Mesenchymal stem cell (in vitro differentiated cells and primary cell): Measurements from ENCODE around the gene MAOB. TPM values are rescaled to one million over a fixed set of nuclear protein-coding genes. Genes with fewer than 3 reads are reported as not detected.
"Not testable (repeated sequence)": the region's sequence is repeated elsewhere in the genome, so short reads cannot be mapped to it uniquely, and the experiment has no call there.

Experiments used
- DNase-seq: peaks from one replicate; pipeline ENCODE4 v3.0.0-alpha.2; 2013
- H2AFZ ChIP-seq: one replicate; pipeline ENCODE4 v1.6.1; 2013; ENCODE audit warnings: low read depth, mild to moderate bottlenecking, control low read depth, inconsistent platforms, low read length, moderate library complexity
- H2AK5ac ChIP-seq: 2 replicates; pipeline ENCODE4 v1.6.1; 2013; ENCODE audit warnings: low read length, moderate library complexity, mild to moderate bottlenecking, inconsistent platforms; ENCODE audit not compliant: severe bottlenecking
- H2BK120ac ChIP-seq: one replicate; pipeline ENCODE4 v1.6.1; 2013; ENCODE audit warnings: low read depth, mild to moderate bottlenecking, inconsistent platforms, low read length, moderate library complexity
- H2BK12ac ChIP-seq, 2 experiments: one replicate each; pipeline ENCODE4 v1.6.1; 2013; ENCODE audit warnings: inconsistent platforms in 2 of 2, low read length in 2 of 2, mild to moderate bottlenecking in 2 of 2, moderate library complexity in 2 of 2, control low read depth in 1 of 2
- H2BK15ac ChIP-seq: one replicate; pipeline ENCODE4 v1.6.1; 2013; ENCODE audit warnings: mild to moderate bottlenecking, low read depth, inconsistent platforms; ENCODE audit not compliant: poor library complexity, severe bottlenecking
- H2BK5ac ChIP-seq: 2 replicates; pipeline ENCODE4 v1.6.1; 2013; ENCODE audit warnings: low read depth, mild to moderate bottlenecking, low read length, control low read depth, inconsistent platforms; ENCODE audit not compliant: poor library complexity, severe bottlenecking
- H3K14ac ChIP-seq, 2 experiments: one replicate each; pipeline ENCODE4 v1.6.1; 2013; ENCODE audit warnings: inconsistent platforms in 2 of 2, low read length in 2 of 2, control low read depth in 1 of 2, mild to moderate bottlenecking in 1 of 2, moderate library complexity in 1 of 2
- H3K18ac ChIP-seq, 2 experiments: one replicate each; pipeline ENCODE4 v1.6.1; 2013; ENCODE audit warnings: inconsistent platforms in 2 of 2, low read length in 2 of 2, control low read depth in 1 of 2, low read depth in 1 of 2, mild to moderate bottlenecking in 1 of 2
- H3K23ac ChIP-seq, 2 experiments: one replicate each; pipeline ENCODE4 v1.6.1; 2013; ENCODE audit warnings: inconsistent platforms in 2 of 2, low read length in 2 of 2, mild to moderate bottlenecking in 2 of 2, moderate library complexity in 2 of 2, control low read depth in 1 of 2
- H3K27ac ChIP-seq: 2 replicates; pipeline ENCODE4 v1.5.1; 2013; ENCODE audit warnings: mild to moderate bottlenecking, moderate library complexity, low read length, control low read depth, inconsistent platforms; ENCODE audit not compliant: poor library complexity, severe bottlenecking
- H3K27me3 ChIP-seq, 2 experiments: 2 replicates each; pipeline versions ENCODE4 v1.6.1 to v1.7.0; 2013; ENCODE audit warnings: low read length in 2 of 2, mild to moderate bottlenecking in 2 of 2, moderate library complexity in 2 of 2, control low read depth in 1 of 2, inconsistent platforms in 1 of 2; ENCODE audit not compliant: control insufficient read depth in 1 of 2, insufficient read depth in 1 of 2
- H3K36me3 ChIP-seq, 2 experiments: 2 replicates each; pipeline versions ENCODE4 v1.6.1 to v1.7.0; 2013; ENCODE audit warnings: low read length in 2 of 2, control low read depth in 1 of 2, inconsistent platforms in 1 of 2, low read depth in 1 of 2, mild to moderate bottlenecking in 1 of 2; ENCODE audit not compliant: insufficient read depth in 2 of 2, control insufficient read depth in 1 of 2
- H3K4ac ChIP-seq, 2 experiments: one replicate each; pipeline ENCODE4 v1.6.1; 2013; ENCODE audit warnings: inconsistent platforms in 2 of 2, low read length in 2 of 2, mild to moderate bottlenecking in 2 of 2, moderate library complexity in 2 of 2, control low read depth in 1 of 2, low read depth in 1 of 2
- H3K4me1 ChIP-seq: 2 replicates; pipeline ENCODE4 v1.6.1; 2013; ENCODE audit warnings: low read depth, low read length, control low read depth; ENCODE audit not compliant: control insufficient read depth, insufficient read depth
- H3K4me2 ChIP-seq: 2 replicates; pipeline ENCODE4 v1.6.1; 2013; ENCODE audit warnings: low read length, mild to moderate bottlenecking, inconsistent platforms; ENCODE audit not compliant: poor library complexity, severe bottlenecking
- H3K4me3 ChIP-seq, 2 experiments: 2 replicates each; pipeline versions ENCODE4 v1.5.1 to v1.7.0; 2013; ENCODE audit warnings: low read length in 2 of 2, mild to moderate bottlenecking in 2 of 2, control low read depth in 1 of 2, low read depth in 1 of 2; ENCODE audit not compliant: insufficient read depth in 1 of 2
- H3K79me1 ChIP-seq: replicated peaks from 2 replicates; pipeline ENCODE4 v1.6.1; 2013; ENCODE audit warnings: mild to moderate bottlenecking, control low read depth, low read length, inconsistent platforms; ENCODE audit not compliant: poor library complexity, severe bottlenecking
- H3K9ac ChIP-seq: 2 replicates; pipeline ENCODE4 v1.7.0; 2013; ENCODE audit warnings: mild to moderate bottlenecking, low read length, moderate library complexity
- H3K9me3 ChIP-seq: 2 replicates; pipeline ENCODE4 v1.7.0; 2013; ENCODE audit warnings: mild to moderate bottlenecking, low read length; ENCODE audit not compliant: control insufficient read depth
- H4K8ac ChIP-seq: one replicate; pipeline ENCODE4 v1.6.1; 2013; ENCODE audit warnings: inconsistent platforms, mild to moderate bottlenecking, low read length, moderate library complexity
- H4K91ac ChIP-seq: one replicate; pipeline ENCODE4 v1.6.1; 2013; ENCODE audit warnings: mild to moderate bottlenecking, low read length, inconsistent platforms
- WGBS: methylation state at CpG from one replicate; pipeline ENCODE4 v1.1.7; 2013; ENCODE audit warnings: mixed read lengths; 5-methylcytosine and 5-hydroxymethylcytosine counted together
- polyA plus RNA-seq, 2 experiments: library from polyadenylated mRNA; stranded (reverse); fragments of 200-250 nt; gene quantifications; one replicate each; pipeline ENCODE4 v1.2.3, GENCODE V29; 2013

The MAOB gene
- polyA plus RNA-seq (2013, experiment 1 of 2), result not detected
- polyA plus RNA-seq (2013, experiment 2 of 2), result not detected

GRCh38 chrX:43882294-43882681 lies at the start of gene MAOB:
TSS of gene MAOB (minus strand) at chrX:43882450. CDS start at chrX:43882299, 151 bp downstream.
- H2BK12ac ChIP-seq, result no peak within 1 kb of the TSS
- peak within 1 kb of the TSS; percentile 65 for H3K4me2 ChIP-seq
- H2AK5ac ChIP-seq, result peak within 1 kb of the TSS; percentile 54
- H2BK5ac ChIP-seq, result no peak within 1 kb of the TSS
- H3K4me1 ChIP-seq, result peaks cover 8% of the 10 kb centered on the region
- H2BK120ac ChIP-seq, result no peak within 1 kb of the TSS
- H4K8ac ChIP-seq, result no peak within 1 kb of the TSS
- no peak for DNase-seq
- no peak within 1 kb of the TSS for H2AFZ ChIP-seq
- peaks cover 0 to 21% of the 10 kb centered on the region in 2 experiments for H3K27me3 ChIP-seq
- H3K14ac ChIP-seq, result no peak within 1 kb of the TSS
- H3K4ac ChIP-seq, result no peak within 1 kb of the TSS
- H3K9me3 ChIP-seq, result no peaks in the 10 kb centered on the region
- no peaks in the 10 kb centered on the region for H3K79me1 ChIP-seq
- no peak within 1 kb of the TSS for H2BK15ac ChIP-seq
- H4K91ac ChIP-seq, result no peak within 1 kb of the TSS
- no peak within 1 kb of the TSS for H3K27ac ChIP-seq
- H3K36me3 ChIP-seq, result no peaks in the 10 kb centered on the region
- 0% methylated on average over 14 of the region's 36 CpGs for WGBS
- peak within 1 kb of the TSS in 1 of 2 experiments; percentile 23 for H3K4me3 ChIP-seq
- H3K9ac ChIP-seq, result no peak within 1 kb of the TSS
- no peak within 1 kb of the TSS for H3K18ac ChIP-seq
- H3K23ac ChIP-seq, result no peak within 1 kb of the TSS

- not testable (repeated sequence) for H3K9me3 ChIP-seq, H3K27me3 ChIP-seq, H3K36me3 ChIP-seq, H2BK15ac ChIP-seq, H3K4me1 ChIP-seq, H2AFZ ChIP-seq, H3K14ac ChIP-seq, H2BK5ac ChIP-seq, H3K18ac ChIP-seq, H4K91ac ChIP-seq, H3K27ac ChIP-seq, H3K4me3 ChIP-seq, H4K8ac ChIP-seq, H3K79me1 ChIP-seq, H2AK5ac ChIP-seq, H2BK12ac ChIP-seq, DNase-seq, H2BK120ac ChIP-seq, H3K9ac ChIP-seq, H3K4me2 ChIP-seq, H3K4ac ChIP-seq, H3K23ac ChIP-seq
- WGBS, result no CpG with 5 or more reads among the region's 3 CpGs
These were observed 39.8 kb upstream of the MAOB start for GRCh38 chrX:43922032-43922431.

GRCh38 chrX:43910772-43911171 lies 28.5 kb upstream of the MAOB start:
- not testable (repeated sequence) for H3K27ac ChIP-seq, DNase-seq, H3K18ac ChIP-seq, H2BK15ac ChIP-seq, H2BK5ac ChIP-seq, H3K23ac ChIP-seq, H4K91ac ChIP-seq, H3K4me2 ChIP-seq, H3K9me3 ChIP-seq, H2AFZ ChIP-seq, H3K14ac ChIP-seq, H4K8ac ChIP-seq, H2BK12ac ChIP-seq, H3K4me1 ChIP-seq, H3K9ac ChIP-seq, H2AK5ac ChIP-seq, H3K36me3 ChIP-seq, H3K79me1 ChIP-seq, H3K4me3 ChIP-seq, H3K4ac ChIP-seq, H2BK120ac ChIP-seq
- peaks cover 0 to 18% of the 10 kb centered on the region in 2 experiments for H3K27me3 ChIP-seq
- 86% methylated on average over 7 of the region's 8 CpGs for WGBS

GRCh38 chrX:43910012-43910411 lies 27.8 kb upstream of the MAOB start:
- H2BK120ac ChIP-seq, result no peak overlapping the region
- no peaks in the 10 kb centered on the region for H3K79me1 ChIP-seq
- H3K36me3 ChIP-seq, result no peaks in the 10 kb centered on the region
- H4K91ac ChIP-seq, result no peak overlapping the region
- no peak overlapping the region for H3K18ac ChIP-seq
- no peak overlapping the region for H2AK5ac ChIP-seq
- H3K4ac ChIP-seq, result no peak overlapping the region
- no CpG with 5 or more reads among the region's 1 CpG for WGBS
- H3K4me3 ChIP-seq, result no peak overlapping the region
- no peaks in the 10 kb centered on the region for H3K9me3 ChIP-seq
- H3K23ac ChIP-seq, result no peak overlapping the region
- no peak overlapping the region for H4K8ac ChIP-seq
- no peak overlapping the region for H2AFZ ChIP-seq
- peaks cover 0 to 18% of the 10 kb centered on the region in 2 experiments for H3K27me3 ChIP-seq
- H3K14ac ChIP-seq, result no peak overlapping the region
- no peak overlapping the region for H2BK12ac ChIP-seq
- H3K9ac ChIP-seq, result no peak overlapping the region
- no peak for DNase-seq
- no peaks in the 10 kb centered on the region for H3K4me1 ChIP-seq
- H2BK5ac ChIP-seq, result no peak overlapping the region
- no peak overlapping the region for H2BK15ac ChIP-seq
- no peak overlapping the region for H3K27ac ChIP-seq
- no peak overlapping the region for H3K4me2 ChIP-seq
